ENCODE results near the gene SKOR2.
"Not testable (repeated sequence)": the region's sequence is repeated elsewhere in the genome, so short reads cannot be mapped to it uniquely, and the experiment has no call there.

Gene SKOR2

GRCh38 chr18:47163241-47163640 lies 88.2 kb downstream of the SKOR2 start:
- intact Hi-C loops (cut with micrococcal nuclease) = no loop called here
- Mint-ChIP-seq H3K27me3 (no peaks in the 10 kb centered on the region), H3K27ac (no peak overlapping the region), H3K4me3 (no peak overlapping the region), H3K9me3 (no peaks in the 10 kb centered on the region), H3K36me3 (ENCODE audit: low read depth) (peaks cover 17% of the 10 kb centered on the region), H3K4me1 (ENCODE audit: low read depth) (peaks cover 10% of the 10 kb centered on the region)

GRCh38 chr18:47160256-47160655 lies 91.2 kb downstream of the SKOR2 start:
- peaks cover 4% of the 10 kb centered on the region for H3K4me1 Mint-ChIP-seq (ENCODE audit: low read depth)
- no peaks in the 10 kb centered on the region for H3K9me3 Mint-ChIP-seq
- H3K4me3 Mint-ChIP-seq = no peak overlapping the region
- no peaks in the 10 kb centered on the region for H3K27me3 Mint-ChIP-seq
- peaks cover 24% of the 10 kb centered on the region for H3K36me3 Mint-ChIP-seq (ENCODE audit: low read depth)
- H3K27ac Mint-ChIP-seq = no peak overlapping the region
- intact Hi-C loops (cut with micrococcal nuclease) = no loop called here

GRCh38 chr18:47158404-47158803 lies 93.1 kb downstream of the SKOR2 start:
- H3K4me3 Mint-ChIP-seq; H3K27me3 Mint-ChIP-seq; H3K27ac Mint-ChIP-seq; H3K4me1 Mint-ChIP-seq (ENCODE audit: low read depth); H3K9me3 Mint-ChIP-seq; intact Hi-C loops (cut with micrococcal nuclease): not testable (repeated sequence)
- peaks cover 26% of the 10 kb centered on the region for H3K36me3 Mint-ChIP-seq (ENCODE audit: low read depth)

Data from dendritic cell treated with granulocyte-macrophage colony-stimulating factor and Interleukin-4, amounts not matched to agents 40 ng/mL and 50 ng/mL, for 4 days (primary cell).